Esophagus squamous epithelium (tissue), 5 donors: ENCODE measurements around the gene WNK2. TPM values are rescaled to one million over a fixed set of nuclear protein-coding genes. Genes with fewer than 3 reads are reported as not detected.

ENCODE experiments used
- DNase-seq: peaks from one replicate; lab custom pipeline; 2025; lab: John Stamatoyannopoulos, UW
- H3K27ac ChIP-seq, 4 donors: fragments of 200-600 bp; sonication (generic); one replicate each; pipeline ENCODE4 v1.5.1; 2016 to 2019; ENCODE audit warnings: mild to moderate bottlenecking in 1 of 4
- H3K27me3 ChIP-seq, 4 donors: fragments of 200-600 bp; sonication (generic); 1 replicate in 3 of 4; 2 replicates in 1 of 4; pipeline versions ENCODE4 v1.5.1 to v1.6.0; 2017 to 2021; ENCODE audit warnings: antibody characterized with exemption in 1 of 4
- H3K36me3 ChIP-seq, 3 donors: fragments of 200-600 bp; sonication (generic); one replicate each; pipeline ENCODE4 v1.5.1; 2016 to 2019
- H3K4me1 ChIP-seq, 3 donors: fragments of 200-600 bp; sonication (generic); one replicate each; pipeline ENCODE4 v1.5.1; 2017 to 2019
- H3K4me3 ChIP-seq, 4 donors: fragments of 200-600 bp; sonication (generic); 1 replicate in 3 of 4; 2 replicates in 1 of 4; pipeline ENCODE4 v1.5.1; 2016 to 2019; ENCODE audit warnings: mild to moderate bottlenecking in 2 of 4, moderate library complexity in 1 of 4
- H3K9me3 ChIP-seq, 3 donors: fragments of 200-600 bp; sonication (generic); one replicate each; pipeline ENCODE4 v1.5.1; 2016 to 2019
- POLR2A ChIP-seq, 4 donors: fragments of 450-650 bp; IDR thresholded peaks; one replicate each; pipeline ENCODE4 v1.6.1; 2017; ENCODE audit warnings: antibody characterized with exemption in 4 of 4, mild to moderate bottlenecking in 4 of 4, moderate library complexity in 3 of 4
- WGBS, 2 donors: methylation state at CpG; one replicate each; pipeline ENCODE4 v1.1.5; 2018; 5-methylcytosine and 5-hydroxymethylcytosine counted together
- intact Hi-C: fragments of 100-400 bp; cut with DNase I; formaldehyde crosslinking; loops from one replicate; pipeline ENCODE4 v1.15.0; 2022
- total RNA-seq, 4 donors: library from RNA; depleted of rRNA; stranded (reverse); fragments of >200 nt; gene quantifications; one replicate each; pipeline ENCODE4 v1.1.0, GENCODE V29; 2016
- TF ChIP-seq, protein P1 (sequence below), 6 experiments: fragments of 450-650 bp in 4 of 6; fragments of 200-600 bp in 2 of 6; sonication (generic) in 2 of 6; IDR thresholded peaks; one replicate each; pipeline ENCODE4 v1.5.1; 2016 to 2019; ENCODE audit warnings: antibody characterized with exemption in 6 of 6, mild to moderate bottlenecking in 4 of 6, moderate library complexity in 4 of 6
- donor health status: DM: yes; HTN: yes; CAD: no.

Gene WNK2
- 1 to 10 TPM in 3 of 4 donors, under 1 TPM in 1; 0.40 to 8.8 (median 5.2) TPM for total RNA-seq

DNA sequence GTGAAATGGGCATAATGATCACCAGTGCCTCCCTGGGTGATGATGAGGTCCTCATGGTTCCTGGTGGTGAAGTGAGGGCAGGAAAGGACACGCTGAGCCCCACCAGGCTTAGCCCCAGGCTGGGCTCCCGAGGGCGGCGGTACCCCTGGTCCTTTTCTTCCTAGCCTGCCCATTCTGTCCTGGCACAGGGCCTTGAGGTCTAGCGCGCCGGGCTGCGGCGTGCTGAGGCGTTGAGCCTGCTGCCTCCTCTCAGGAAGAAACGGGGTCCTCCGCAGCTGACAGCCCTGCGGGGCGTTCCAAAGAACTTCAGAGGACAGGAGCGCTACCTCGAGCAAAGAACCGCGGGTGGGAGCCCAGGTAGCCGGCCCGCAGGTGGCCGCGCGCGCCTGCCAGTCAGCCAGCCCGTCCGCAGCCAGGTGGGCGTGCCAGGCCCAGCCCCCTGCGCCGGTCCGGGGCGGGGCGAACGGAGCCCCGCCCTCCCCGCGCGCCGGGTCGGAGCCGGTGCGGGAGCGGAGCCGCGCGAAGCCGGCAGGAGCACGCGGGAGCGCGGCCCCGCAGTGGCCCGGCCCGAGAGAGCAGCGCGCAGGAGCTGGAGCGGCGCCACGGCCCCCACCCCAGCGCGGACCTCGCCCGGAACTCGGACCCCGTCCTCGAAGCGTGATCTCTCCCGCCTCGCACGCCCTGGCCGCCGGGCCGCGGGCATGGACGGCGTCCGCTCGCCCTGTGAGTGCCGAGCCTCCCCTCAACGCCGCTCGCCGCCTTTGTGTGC, at the start of gene WNK2:
TSS of gene WNK2 (plus strand) at position 477 of the 769 bp plus-strand sequence. CDS start 791 bp downstream, outside the sequence.
- peak within 1 kb of the TSS in 3 of 4 donors; percentile 33 to 57 (median 50) for H3K27ac ChIP-seq
- intact Hi-C loops: no loop called here
- no peaks in the 10 kb centered on the region for H3K9me3 ChIP-seq
- H3K36me3 ChIP-seq: no peaks in the 10 kb centered on the region
- WGBS, 2 donors: 3 to 13% methylated on average over 1 to 6 of the region's 82 CpGs
- H3K4me1 ChIP-seq: peaks cover 9 to 41% (median 19%) of the 10 kb centered on the region in 3 donors
- no peak for DNase-seq
- H3K27me3 ChIP-seq: peaks cover 0 to 77% (median 3%) of the 10 kb centered on the region in 4 donors
- no peak for TF ChIP-seq POLR2A (IDR thresholded peaks at IDR 0.05)
- TF ChIP-seq, protein P1, sequence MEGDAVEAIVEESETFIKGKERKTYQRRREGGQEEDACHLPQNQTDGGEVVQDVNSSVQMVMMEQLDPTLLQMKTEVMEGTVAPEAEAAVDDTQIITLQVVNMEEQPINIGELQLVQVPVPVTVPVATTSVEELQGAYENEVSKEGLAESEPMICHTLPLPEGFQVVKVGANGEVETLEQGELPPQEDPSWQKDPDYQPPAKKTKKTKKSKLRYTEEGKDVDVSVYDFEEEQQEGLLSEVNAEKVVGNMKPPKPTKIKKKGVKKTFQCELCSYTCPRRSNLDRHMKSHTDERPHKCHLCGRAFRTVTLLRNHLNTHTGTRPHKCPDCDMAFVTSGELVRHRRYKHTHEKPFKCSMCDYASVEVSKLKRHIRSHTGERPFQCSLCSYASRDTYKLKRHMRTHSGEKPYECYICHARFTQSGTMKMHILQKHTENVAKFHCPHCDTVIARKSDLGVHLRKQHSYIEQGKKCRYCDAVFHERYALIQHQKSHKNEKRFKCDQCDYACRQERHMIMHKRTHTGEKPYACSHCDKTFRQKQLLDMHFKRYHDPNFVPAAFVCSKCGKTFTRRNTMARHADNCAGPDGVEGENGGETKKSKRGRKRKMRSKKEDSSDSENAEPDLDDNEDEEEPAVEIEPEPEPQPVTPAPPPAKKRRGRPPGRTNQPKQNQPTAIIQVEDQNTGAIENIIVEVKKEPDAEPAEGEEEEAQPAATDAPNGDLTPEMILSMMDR (IDR thresholded peaks at IDR 0.05): no peak
- peak within 1 kb of the TSS; percentile 41 to 78 (median 50) for H3K4me3 ChIP-seq

DNA sequence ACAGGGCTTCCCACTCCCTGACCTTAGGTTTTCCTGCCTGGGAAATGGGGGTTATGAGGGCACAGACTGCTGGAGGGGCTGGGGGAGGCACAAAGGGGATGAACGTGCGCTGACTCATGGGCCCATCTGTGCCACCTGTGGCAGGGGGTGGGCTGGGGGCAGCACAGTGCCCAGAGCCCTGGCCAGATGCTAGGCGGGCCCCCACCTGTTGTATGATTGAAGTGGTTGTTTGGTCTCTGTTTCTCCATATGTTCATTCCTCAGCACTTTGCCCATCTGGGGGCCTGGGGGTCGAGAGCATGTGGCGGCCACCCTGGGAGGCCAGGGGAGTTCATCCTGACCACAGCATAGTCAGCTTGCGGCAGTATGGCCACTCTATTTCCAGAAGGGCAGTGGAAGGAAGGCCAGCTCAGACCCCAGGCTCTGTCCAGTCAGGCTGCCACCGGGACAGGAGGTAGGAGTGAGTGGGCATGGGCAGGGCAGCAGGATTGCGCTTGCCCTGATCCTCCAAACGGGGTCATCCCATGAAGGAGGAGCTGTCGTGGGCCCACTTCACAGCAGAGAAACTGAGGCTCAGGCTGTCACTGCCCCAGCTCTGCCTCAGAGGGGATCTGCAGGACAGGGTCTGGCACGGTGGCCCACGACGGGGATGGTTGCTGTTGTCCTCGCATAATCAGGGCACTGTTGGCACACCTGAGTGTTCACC, 49.0 kb upstream of the WNK2 start:
- Histone ChIP-seq H3K36me3 (no peaks in the 10 kb centered on the region), H3K27ac (peak overlapping the region; percentile 89 to 97 (median 94)), H3K9me3 (no peaks in the 10 kb centered on the region), H3K4me3 (peak overlapping the region; percentile 69 to 88 (median 80)), H3K4me1 (peaks cover 41 to 87% (median 63%) of the 10 kb centered on the region in 3 donors), H3K27me3 (no peaks in the 10 kb centered on the region)
- DNase-seq: no peak
- WGBS, 2 donors: 58 to 60% methylated on average over 2 to 11 of the region's 14 CpGs
- TF ChIP-seq, protein P1 (IDR thresholded peaks at IDR 0.05): no peak
- no peak for TF ChIP-seq POLR2A (IDR thresholded peaks at IDR 0.05)
- intact Hi-C loops: no loop called here

DNA sequence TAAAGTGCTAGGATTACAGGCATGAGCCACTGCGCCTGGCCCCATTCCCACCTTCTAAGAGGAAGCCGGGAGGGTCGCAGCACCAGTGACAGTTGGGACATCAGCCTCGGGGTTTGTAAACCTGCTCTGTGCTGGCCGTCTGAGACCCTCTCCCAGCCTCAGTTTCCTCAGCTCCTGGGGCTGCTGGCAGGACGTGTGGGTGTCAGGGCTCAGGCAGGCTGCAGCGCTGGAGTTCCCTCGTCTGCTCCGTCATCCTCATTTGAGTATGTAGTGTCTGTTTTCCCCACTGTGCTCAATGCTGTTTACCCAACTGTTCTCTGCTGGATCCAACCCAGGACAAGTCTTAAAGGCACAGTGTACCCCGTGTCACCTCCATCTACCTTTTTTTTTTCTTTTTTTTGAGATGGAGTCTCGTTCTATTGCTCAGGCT, 47.9 kb upstream of the WNK2 start:
- no peak for DNase-seq
- H3K27me3 ChIP-seq: no peaks in the 10 kb centered on the region
- peak overlapping the region in 3 of 4 donors; percentile 3 to 44 (median 3) for H3K4me3 ChIP-seq
- H3K27ac ChIP-seq: peak overlapping the region in 3 of 4 donors; percentile 2 to 63 (median 34)
- intact Hi-C loops: no loop called here
- 14 to 36% methylated on average over 10 to 11 of the region's 11 CpGs for WGBS, 2 donors
- H3K4me1 ChIP-seq: peaks cover 37 to 87% (median 59%) of the 10 kb centered on the region in 3 donors
- no peaks in the 10 kb centered on the region for H3K36me3 ChIP-seq
- H3K9me3 ChIP-seq: no peaks in the 10 kb centered on the region
- TF ChIP-seq, protein P1 (IDR thresholded peaks at IDR 0.05): no peak
- no peak for TF ChIP-seq POLR2A (IDR thresholded peaks at IDR 0.05)

DNA sequence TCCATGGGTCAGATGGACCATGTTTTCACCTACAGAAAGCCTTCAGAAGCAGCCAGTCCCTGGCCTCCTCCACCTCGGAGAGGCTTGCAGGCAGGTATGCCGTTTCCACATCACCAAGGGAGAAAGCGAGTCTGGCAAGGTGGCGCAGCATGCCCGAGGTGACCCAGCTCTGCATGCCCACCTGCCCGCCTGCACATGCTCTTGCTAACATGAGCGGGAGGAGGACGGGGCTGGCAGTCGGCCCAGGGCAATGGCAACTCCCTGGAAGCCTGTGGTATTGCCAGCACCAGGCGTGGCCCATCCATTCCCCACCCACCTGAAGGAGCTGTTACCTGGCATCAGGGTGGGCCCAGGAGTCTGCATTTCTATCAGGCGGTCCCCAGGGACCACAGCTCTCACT, 46.6 kb upstream of the WNK2 start:
- Histone ChIP-seq H3K4me3 (no peak overlapping the region), H3K27me3 (no peaks in the 10 kb centered on the region), H3K4me1 (peaks cover 24 to 87% (median 55%) of the 10 kb centered on the region in 3 donors), H3K36me3 (no peaks in the 10 kb centered on the region), H3K9me3 (no peaks in the 10 kb centered on the region), H3K27ac (no peak overlapping the region)
- 62 to 100% methylated on average over 1 to 10 of the region's 11 CpGs for WGBS, 2 donors
- DNase-seq: no peak
- intact Hi-C loops: no loop called here
- TF ChIP-seq, protein P1 (IDR thresholded peaks at IDR 0.05): no peak
- TF ChIP-seq POLR2A (IDR thresholded peaks at IDR 0.05): no peak
